H9 (cell line): ENCODE data around the gene BRCA2. TPM values are rescaled to one million over a fixed set of nuclear protein-coding genes. Genes with fewer than 3 reads are reported as not detected.

Experiments
- DNase-seq: peaks from one replicate; pipeline ENCODE4 v3.0.0-alpha.2; 2017
- H2AFZ ChIP-seq: one replicate; pipeline ENCODE4 v1.6.1; 2013; ENCODE audit warnings: mild to moderate bottlenecking, low read length, control low read depth, moderate library complexity
- H2AK5ac ChIP-seq: 2 replicates; pipeline ENCODE4 v1.6.1; 2013; ENCODE audit warnings: low read length, control low read depth, mixed read lengths; ENCODE audit not compliant: insufficient read length
- H2BK120ac ChIP-seq: one replicate; pipeline ENCODE4 v1.6.1; 2013; ENCODE audit warnings: low read depth, mild to moderate bottlenecking, low read length, control low read depth, inconsistent platforms; ENCODE audit not compliant: poor library complexity, severe bottlenecking
- H2BK12ac ChIP-seq: 2 replicates; pipeline ENCODE4 v1.6.1; 2013; ENCODE audit warnings: low read length, control low read depth, mixed read lengths, low read depth; ENCODE audit not compliant: insufficient read length
- H2BK15ac ChIP-seq: 2 replicates; pipeline ENCODE4 v1.6.1; 2013; ENCODE audit warnings: low read depth, low read length, control low read depth
- H2BK20ac ChIP-seq: one replicate; pipeline ENCODE4 v1.6.1; 2013; ENCODE audit warnings: low read depth, mild to moderate bottlenecking, low read length, control low read depth, inconsistent platforms; ENCODE audit not compliant: poor library complexity, severe bottlenecking
- H2BK5ac ChIP-seq: 2 replicates; pipeline ENCODE4 v1.6.1; 2013; ENCODE audit warnings: low read length, control low read depth, mixed read lengths; ENCODE audit not compliant: insufficient read length
- H3K14ac ChIP-seq: 2 replicates; pipeline ENCODE4 v1.6.1; 2013; ENCODE audit warnings: low read length, control low read depth; ENCODE audit not compliant: insufficient read depth
- H3K18ac ChIP-seq: 2 replicates; pipeline ENCODE4 v1.6.1; 2013; ENCODE audit warnings: low read depth, mild to moderate bottlenecking, mixed read lengths, low read length, control low read depth; ENCODE audit not compliant: insufficient read length
- H3K23ac ChIP-seq: 2 replicates; pipeline ENCODE4 v1.6.1; 2013; ENCODE audit warnings: low read length, control low read depth, mixed read lengths, low read depth; ENCODE audit not compliant: insufficient read length
- H3K23me2 ChIP-seq: 2 replicates; pipeline ENCODE4 v1.6.1; 2013; ENCODE audit warnings: low read depth, mild to moderate bottlenecking, mixed read lengths, low read length, control low read depth; ENCODE audit not compliant: insufficient read length, poor library complexity, severe bottlenecking
- H3K27ac ChIP-seq: 2 replicates; pipeline ENCODE4 v1.5.1; 2013; ENCODE audit warnings: low read length, control low read depth, mixed read lengths, low read depth; ENCODE audit not compliant: insufficient read length
- H3K27me3 ChIP-seq: 2 replicates; pipeline ENCODE4 v1.6.1; 2013; ENCODE audit warnings: low read length, control low read depth, inconsistent platforms; ENCODE audit not compliant: insufficient read depth
- H3K4ac ChIP-seq: 2 replicates; pipeline ENCODE4 v1.6.1; 2013; ENCODE audit warnings: low read depth, mild to moderate bottlenecking, control low read depth, inconsistent platforms, low read length, moderate library complexity
- H3K4me1 ChIP-seq: 2 replicates; pipeline ENCODE4 v1.6.1; 2013; ENCODE audit warnings: low read length, control low read depth, inconsistent platforms; ENCODE audit not compliant: insufficient read depth
- H3K4me2 ChIP-seq: 2 replicates; pipeline ENCODE4 v1.6.1; 2013; ENCODE audit warnings: low read length, control low read depth, mixed read lengths; ENCODE audit not compliant: insufficient read length, insufficient read depth
- H3K56ac ChIP-seq: 2 replicates; pipeline ENCODE4 v1.6.1; 2013; ENCODE audit warnings: low read depth, mild to moderate bottlenecking, mixed read lengths, low read length, control low read depth; ENCODE audit not compliant: insufficient read length
- H3K79me1 ChIP-seq: 2 replicates; pipeline ENCODE4 v1.6.1; 2013; ENCODE audit warnings: low read depth, mild to moderate bottlenecking, moderate library complexity, low read length, control low read depth, inconsistent platforms; ENCODE audit not compliant: insufficient read depth, poor library complexity, severe bottlenecking
- H3K79me2 ChIP-seq: 2 replicates; pipeline ENCODE4 v1.6.1; 2013; ENCODE audit warnings: low read length, control low read depth, inconsistent platforms; ENCODE audit not compliant: insufficient read depth
- H3K9ac ChIP-seq: 2 replicates; pipeline ENCODE4 v1.6.1; 2013; ENCODE audit warnings: low read length, control low read depth, mixed read lengths; ENCODE audit not compliant: insufficient read length; ENCODE audit errors: extremely low read depth
- H3K9me3 ChIP-seq: one replicate; pipeline ENCODE4 v1.6.1; 2013; ENCODE audit warnings: low read depth, low read length, inconsistent platforms; ENCODE audit not compliant: control insufficient read depth
- H3T11ph ChIP-seq: one replicate; pipeline ENCODE4 v1.6.1; 2013; ENCODE audit warnings: mild to moderate bottlenecking, low read length, control low read depth, inconsistent platforms
- H4K20me1 ChIP-seq: one replicate; pipeline ENCODE4 v1.6.1; 2013; ENCODE audit not compliant: control insufficient read depth, insufficient read length, insufficient read depth
- H4K5ac ChIP-seq: 2 replicates; pipeline ENCODE4 v1.6.1; 2013; ENCODE audit warnings: low read depth, mild to moderate bottlenecking, mixed read lengths, low read length, control low read depth; ENCODE audit not compliant: insufficient read length
- H4K8ac ChIP-seq: replicated peaks from 2 replicates; pipeline ENCODE4 v1.6.1; 2013; ENCODE audit warnings: low read length, control low read depth, mixed read lengths, low read depth; ENCODE audit not compliant: insufficient read length
- H4K91ac ChIP-seq: 2 replicates; pipeline ENCODE4 v1.6.1; 2013; ENCODE audit warnings: low read depth, mild to moderate bottlenecking, moderate library complexity, mixed read lengths, low read length, control low read depth; ENCODE audit not compliant: insufficient read length
- H3K27ac Mint-ChIP-seq, 3 experiments: 2 replicates in 2 of 3; 3 replicates in 1 of 3; pipeline ENCODE4 v1.8.0; 2020 to 2021; ENCODE audit warnings: mixed read lengths in 3 of 3, mild to moderate bottlenecking in 1 of 3, moderate library complexity in 1 of 3
- H3K27me3 Mint-ChIP-seq: 2 replicates; pipeline ENCODE4 v1.8.0; 2021; ENCODE audit warnings: low read depth, mild to moderate bottlenecking, moderate library complexity, mixed read lengths
- H3K36me3 Mint-ChIP-seq, 3 experiments: 2 replicates in 2 of 3; 3 replicates in 1 of 3; pipeline ENCODE4 v1.8.0; 2020 to 2021; ENCODE audit warnings: low read depth in 3 of 3, mixed read lengths in 3 of 3; ENCODE audit not compliant: insufficient read depth in 1 of 3
- H3K4me1 Mint-ChIP-seq, 2 experiments: 2 replicates each; pipeline ENCODE4 v1.8.0; 2020; ENCODE audit warnings: mixed read lengths in 2 of 2
- H3K4me3 Mint-ChIP-seq, 2 experiments: 2 replicates in 1 of 2; 3 replicates in 1 of 2; pipeline ENCODE4 v1.8.0; 2020 to 2021; ENCODE audit warnings: mild to moderate bottlenecking in 2 of 2, mixed read lengths in 2 of 2, moderate library complexity in 1 of 2
- H3K9me3 Mint-ChIP-seq, 2 experiments: 2 replicates in 1 of 2; 3 replicates in 1 of 2; pipeline ENCODE4 v1.8.0; 2020; ENCODE audit warnings: mild to moderate bottlenecking in 2 of 2, mixed read lengths in 2 of 2, moderate library complexity in 1 of 2
- CTCF ChIP-seq: fragments of 200-600 bp; sonication (generic); conservative IDR thresholded peaks from 3 replicates; pipeline ENCODE4 v1.8.0; 2021; ENCODE audit warnings: antibody characterized with exemption, mild to moderate bottlenecking
- WGBS: extraction: QIAGEN DNeasy Blood & Tissue Kit; methylation state at CpG from one replicate; pipeline ENCODE4 v1.1.7; 2013; ENCODE audit warnings: missing lambda C conversion rate, low lambda C conversion rate, mixed read lengths; ENCODE audit not compliant: insufficient read length; ENCODE audit errors: extremely low coverage; 5-methylcytosine and 5-hydroxymethylcytosine counted together
- total RNA-seq: library from RNA; stranded (reverse); gene quantifications from 2 replicates; pipeline ENCODE4 v1.2.1, GENCODE V29; 2021

BRCA2 gene
- total RNA-seq, 1 experiment from 2014 or later, result 17.0 TPM

- Mint-ChIP-seq H3K27me3 (no peaks in the 10 kb centered on the region), H3K27ac (no peak overlapping the region), H3K9me3 (no peaks in the 10 kb centered on the region), H3K4me3 (no peak overlapping the region), H3K36me3 (peaks cover 1 to 28% (median 27%) of the 10 kb centered on the region in 3 experiments; a peak in 5 of 7 replicates), H3K4me1 (peaks cover 0 to 3% of the 10 kb centered on the region in 2 experiments; a peak in 1 of 4 replicates)
- no peak overlapping the region for H3K27ac ChIP-seq
- no peak overlapping the region for H2BK20ac ChIP-seq
- H3K18ac ChIP-seq, result no peak overlapping the region
- no peak overlapping the region for H2AFZ ChIP-seq
- no peaks in the 10 kb centered on the region for H3K4me1 ChIP-seq
- no peak overlapping the region for H3T11ph ChIP-seq
- H3K56ac ChIP-seq, result no peak overlapping the region
- no peak overlapping the region for H4K5ac ChIP-seq
- no peak overlapping the region for H2BK15ac ChIP-seq
- no peak overlapping the region for H3K9ac ChIP-seq
- H3K9me3 ChIP-seq, result no peaks in the 10 kb centered on the region
- no peaks in the 10 kb centered on the region for H3K27me3 ChIP-seq
- H4K91ac ChIP-seq, result no peak overlapping the region
- no peak overlapping the region for H4K8ac ChIP-seq
- no peak overlapping the region for H2AK5ac ChIP-seq
- H3K79me1 ChIP-seq, result no peaks in the 10 kb centered on the region
- H2BK5ac ChIP-seq, result no peak overlapping the region
- no peaks in the 10 kb centered on the region for H3K23me2 ChIP-seq
- H2BK120ac ChIP-seq, result no peak overlapping the region
- no CpG with 5 or more reads among the region's 2 CpGs for WGBS
- no peak overlapping the region for H3K4ac ChIP-seq
- no peak overlapping the region for H3K14ac ChIP-seq
- H3K79me2 ChIP-seq, result no peaks in the 10 kb centered on the region
- no peaks in the 10 kb centered on the region for H4K20me1 ChIP-seq
- H3K4me2 ChIP-seq, result no peak overlapping the region
- TF ChIP-seq CTCF, result no peak
- H3K23ac ChIP-seq, result no peak overlapping the region
- H2BK12ac ChIP-seq, result no peak overlapping the region
- DNase-seq, result no peak
These were observed 47.3 kb downstream of the BRCA2 start for GRCh38 chr13:32362574-32362973.
